Measurements from ENCODE around the gene ZNF519. TPM values are rescaled to one million over a fixed set of nuclear protein-coding genes. Genes with fewer than 3 reads are reported as not detected.
"Not testable (repeated sequence)": the region's sequence is repeated elsewhere in the genome, so short reads cannot be mapped to it uniquely, and the experiment has no call there.

The ZNF519 gene
- total RNA-seq, 2 donors from 2014 or later: 2.6 to 6.5 TPM

GRCh38 chr18:14172142-14173115, 40.2 kb upstream of the ZNF519 start:
- H3K9me3 ChIP-seq; H3K27ac ChIP-seq; DNase-seq (ENCODE audit: low spot score); intact Hi-C loops (cut with DNase I); H3K36me3 ChIP-seq; H3K4me3 ChIP-seq; H3K4me1 ChIP-seq (replicated peaks); H3K27me3 ChIP-seq (replicated peaks; ENCODE audit: insufficient read depth): not testable (repeated sequence)
- 83% methylated on average over 6 of the region's 6 CpGs for WGBS

DNA sequence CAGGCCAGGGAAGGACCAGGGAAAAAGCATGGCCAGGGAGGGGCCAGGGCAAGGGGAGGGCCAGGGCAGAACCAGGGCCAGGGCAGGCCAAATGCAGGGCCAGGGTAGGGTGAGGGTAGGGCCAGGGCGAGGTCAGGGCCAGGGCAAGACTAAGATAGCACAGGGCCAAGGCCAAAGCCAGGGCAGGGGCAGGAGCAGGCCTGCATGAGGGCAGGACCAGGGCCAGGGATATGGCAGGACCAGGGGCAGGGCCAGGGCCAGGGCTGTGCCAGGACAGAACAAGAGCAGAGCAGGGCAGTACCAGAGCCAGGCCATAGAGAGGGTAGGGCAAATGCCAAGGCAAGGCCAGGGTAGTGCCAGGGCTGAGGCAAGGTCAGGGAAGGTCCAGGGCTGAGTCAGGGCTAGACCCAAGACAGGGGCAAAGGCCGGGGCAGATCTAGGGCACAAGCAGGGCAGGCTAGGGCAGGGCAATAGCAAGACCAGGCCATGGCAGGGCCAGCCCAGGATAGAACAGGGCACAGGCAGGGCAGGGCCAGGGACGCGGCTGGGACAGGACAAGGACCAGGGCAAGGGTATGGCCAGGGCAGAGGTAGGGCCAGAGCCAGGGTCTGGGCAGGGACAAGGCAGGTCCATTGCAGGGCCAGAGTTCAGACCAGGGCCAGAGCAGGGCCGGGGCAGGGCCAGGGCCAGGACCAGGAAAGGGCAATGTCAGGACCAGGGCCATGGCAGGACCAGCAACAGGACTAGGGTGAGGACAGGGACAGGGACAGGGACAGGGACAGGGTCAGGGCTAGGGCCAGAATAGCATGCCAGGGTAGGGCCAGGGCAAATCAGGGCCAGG, 39.3 kb upstream of the ZNF519 start:
- intact Hi-C loops (cut with DNase I); H3K27me3 ChIP-seq (replicated peaks; ENCODE audit: insufficient read depth); H3K4me1 ChIP-seq (replicated peaks); H3K9me3 ChIP-seq; H3K4me3 ChIP-seq; DNase-seq (ENCODE audit: low spot score); H3K27ac ChIP-seq; H3K36me3 ChIP-seq: not testable (repeated sequence)
- 94% methylated on average over 5 of the region's 5 CpGs for WGBS

GRCh38 chr18:14170367-14171036, 38.3 kb upstream of the ZNF519 start:
- H3K4me1 ChIP-seq (replicated peaks); DNase-seq (ENCODE audit: low spot score): not testable (repeated sequence)
- 85% methylated on average over 6 of the region's 6 CpGs for WGBS

GRCh38 chr18:14162915-14163314, 30.7 kb upstream of the ZNF519 start:
- H3K4me3 ChIP-seq; H3K4me1 ChIP-seq (replicated peaks); H3K36me3 ChIP-seq; H3K27me3 ChIP-seq (replicated peaks; ENCODE audit: insufficient read depth); intact Hi-C loops (cut with DNase I); H3K9me3 ChIP-seq; DNase-seq (ENCODE audit: low spot score); H3K27ac ChIP-seq: not testable (repeated sequence)
- WGBS: 52% methylated on average over 8 of the region's 8 CpGs

More at GRCh38 chr18:14170367-14171036, 38.3 kb upstream of the ZNF519 start:
- H3K27ac ChIP-seq; H3K27me3 ChIP-seq (replicated peaks; ENCODE audit: insufficient read depth); H3K4me3 ChIP-seq; H3K36me3 ChIP-seq; H3K9me3 ChIP-seq; intact Hi-C loops (cut with DNase I): not testable (repeated sequence)

GRCh38 chr18:14151564-14152113, 19.4 kb upstream of the ZNF519 start:
- 61% methylated on average over 8 of the region's 8 CpGs for WGBS
- H3K36me3 ChIP-seq; H3K4me1 ChIP-seq (replicated peaks); H3K27ac ChIP-seq; H3K4me3 ChIP-seq; DNase-seq (ENCODE audit: low spot score); H3K27me3 ChIP-seq (replicated peaks; ENCODE audit: insufficient read depth); intact Hi-C loops (cut with DNase I); H3K9me3 ChIP-seq: not testable (repeated sequence)

DNA sequence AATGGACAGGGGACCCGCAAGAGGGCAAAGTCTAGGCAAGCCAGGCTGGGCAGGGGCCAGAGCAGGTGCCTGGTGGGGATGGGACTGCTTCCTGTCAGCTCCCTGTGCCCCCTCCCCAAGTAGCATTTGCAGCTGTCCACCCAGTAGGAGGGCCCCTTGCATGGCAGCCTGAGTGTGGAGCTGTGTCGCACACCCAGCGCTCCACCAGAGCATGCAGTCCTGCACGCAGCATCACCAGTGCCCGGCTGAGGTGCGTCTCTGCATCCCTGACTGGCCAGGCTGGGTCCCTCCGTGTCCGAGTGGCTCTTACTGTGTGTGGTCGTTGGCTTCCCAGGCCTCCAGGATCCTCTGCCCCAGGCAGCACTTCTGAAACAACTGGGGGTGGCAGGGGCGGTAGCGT, 18.5 kb upstream of the ZNF519 start:
- intact Hi-C loops (cut with DNase I); H3K27ac ChIP-seq; H3K36me3 ChIP-seq; H3K9me3 ChIP-seq; H3K27me3 ChIP-seq (replicated peaks; ENCODE audit: insufficient read depth); DNase-seq (ENCODE audit: low spot score); H3K4me3 ChIP-seq; H3K4me1 ChIP-seq (replicated peaks): not testable (repeated sequence)
- 83% methylated on average over 11 of the region's 11 CpGs for WGBS

GRCh38 chr18:14149916-14150420, 17.7 kb upstream of the ZNF519 start:
- H3K4me3 ChIP-seq; H3K27me3 ChIP-seq (replicated peaks; ENCODE audit: insufficient read depth); H3K9me3 ChIP-seq; H3K4me1 ChIP-seq (replicated peaks); H3K27ac ChIP-seq; H3K36me3 ChIP-seq; DNase-seq (ENCODE audit: low spot score); intact Hi-C loops (cut with DNase I): not testable (repeated sequence)
- 89% methylated on average over 20 of the region's 20 CpGs for WGBS

DNA sequence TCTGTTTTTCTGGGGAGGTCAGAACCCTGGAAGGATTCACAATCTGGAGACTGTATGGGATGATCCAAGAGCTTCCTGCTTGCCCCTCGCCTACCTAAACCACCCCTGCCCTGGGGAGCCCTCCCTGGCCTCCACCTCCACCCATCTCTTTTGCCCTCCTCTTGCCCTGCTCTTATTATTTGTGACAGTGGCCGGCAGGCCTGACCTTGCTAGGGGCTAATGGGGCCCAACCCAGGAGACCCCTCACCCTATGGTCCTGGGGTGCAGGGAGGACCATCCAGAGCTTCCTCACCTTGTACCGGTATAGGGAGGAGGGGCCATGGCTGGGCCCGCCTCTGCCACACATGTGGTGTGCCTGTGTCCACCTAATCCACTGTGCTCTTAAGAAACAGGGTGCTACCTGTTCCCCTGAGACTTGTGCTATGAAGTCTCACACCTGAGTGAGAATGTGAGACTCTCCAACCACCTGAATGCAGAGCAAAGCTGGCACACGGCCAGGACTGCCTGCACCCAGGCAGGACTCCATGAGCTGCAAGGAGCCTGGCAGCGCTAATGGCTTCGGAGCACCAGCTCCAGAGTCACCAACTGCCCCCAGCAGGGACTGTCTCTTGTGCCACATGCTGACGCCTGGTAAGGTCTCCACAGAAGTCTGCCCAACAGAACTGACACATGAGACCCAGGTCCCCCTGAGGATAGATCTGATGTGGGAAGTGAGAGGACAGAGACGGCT, 17.1 kb upstream of the ZNF519 start:
- H3K4me3 ChIP-seq; H3K27ac ChIP-seq; H3K36me3 ChIP-seq; intact Hi-C loops (cut with DNase I); H3K27me3 ChIP-seq (replicated peaks; ENCODE audit: insufficient read depth); H3K4me1 ChIP-seq (replicated peaks); H3K9me3 ChIP-seq; DNase-seq (ENCODE audit: low spot score): not testable (repeated sequence)
- WGBS: 79% methylated on average over 8 of the region's 9 CpGs

GRCh38 chr18:14147935-14148865, 16.0 kb upstream of the ZNF519 start:
- H3K9me3 ChIP-seq: not testable (repeated sequence)

DNA sequence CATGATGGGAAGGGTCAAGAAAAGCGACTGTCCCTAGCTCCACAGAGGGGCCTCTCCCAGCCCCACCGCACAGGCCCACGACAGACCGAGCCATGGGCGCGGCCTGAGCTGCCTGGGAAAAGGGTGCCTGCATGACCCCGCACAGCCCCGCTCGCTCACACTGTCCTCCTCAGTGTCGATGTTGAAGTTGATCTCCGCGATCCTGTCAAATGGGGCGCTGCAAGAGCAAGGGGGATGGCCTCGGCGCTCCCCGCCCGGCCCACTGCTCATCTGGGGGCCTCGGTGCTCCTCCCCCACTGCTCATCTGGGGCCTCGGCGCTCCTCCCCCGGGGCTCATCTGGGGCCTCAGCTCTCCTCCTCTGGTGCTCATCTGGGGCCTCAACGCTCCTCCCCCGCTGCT, 14.5 kb upstream of the ZNF519 start:
- intact Hi-C loops (cut with DNase I); H3K36me3 ChIP-seq; H3K4me3 ChIP-seq; H3K27ac ChIP-seq; H3K4me1 ChIP-seq (replicated peaks); DNase-seq (ENCODE audit: low spot score); H3K9me3 ChIP-seq; H3K27me3 ChIP-seq (replicated peaks; ENCODE audit: insufficient read depth): not testable (repeated sequence)
- 92% methylated on average over 23 of the region's 23 CpGs for WGBS

More at GRCh38 chr18:14147935-14148865, 16.0 kb upstream of the ZNF519 start:
- H3K36me3 ChIP-seq; H3K4me3 ChIP-seq; H3K27ac ChIP-seq; DNase-seq (ENCODE audit: low spot score); H3K4me1 ChIP-seq (replicated peaks); intact Hi-C loops (cut with DNase I); H3K27me3 ChIP-seq (replicated peaks; ENCODE audit: insufficient read depth): not testable (repeated sequence)
- WGBS: 91% methylated on average over 12 of the region's 24 CpGs

Data from prostate gland (tissue), 2 donors.